ENCODE measurements around the gene NFKB1.

The NFKB1 gene

DNA sequence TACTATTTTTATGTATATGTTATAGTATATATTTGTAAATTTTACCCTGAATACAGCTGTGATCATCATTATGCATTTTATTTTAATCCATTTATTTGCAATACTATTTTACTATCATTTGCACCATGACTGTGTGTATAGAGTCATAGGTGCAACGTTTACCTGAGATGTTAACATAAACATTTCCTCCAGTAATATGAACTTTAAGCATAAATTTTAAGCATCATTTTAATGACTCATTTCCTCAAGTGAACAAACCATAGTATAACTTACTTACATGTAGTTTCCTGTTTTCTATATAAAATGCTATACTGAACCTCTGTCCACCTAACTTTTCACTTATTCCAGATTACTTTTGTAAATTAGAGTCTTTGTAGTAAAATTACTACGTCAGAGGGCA lies 92.8 kb downstream of the NFKB1 start:
- Histone ChIP-seq H3K4me2 (ENCODE audit: low read depth, low read length, poor library complexity, severe bottlenecking) (no peak overlapping the region), H3K9me2 (replicated peaks; ENCODE audit: insufficient read depth, low read length) (no peaks in the 10 kb centered on the region), H3K9me3 (ENCODE audit: insufficient read depth, low read length) (no peaks in the 10 kb centered on the region), H3K79me2 (ENCODE audit: insufficient read depth, low read length) (no peaks in the 10 kb centered on the region), H2AFZ (ENCODE audit: low read depth, low read length, severe bottlenecking) (no peak overlapping the region), H3K36me3 (ENCODE audit: low read length) (0 out of 2 replicates have a peak, but pooled peaks cover 3% of the 10 kb centered on the region), H4K20me1 (ENCODE audit: low read depth, low read length) (no peaks in the 10 kb centered on the region), H3K27ac (ENCODE audit: low read depth, low read length) (no peak overlapping the region), H3K27me3 (ENCODE audit: low read length) (no peaks in the 10 kb centered on the region), H3F3A (ENCODE audit: insufficient read depth) (no peaks in the 10 kb centered on the region), H3K9ac (ENCODE audit: low read length) (no peak overlapping the region), H3K4me3 (ENCODE audit: insufficient read depth, low read length, poor library complexity, severe bottlenecking) (no peak overlapping the region)
- TF ChIP-seq, protein P1, sequence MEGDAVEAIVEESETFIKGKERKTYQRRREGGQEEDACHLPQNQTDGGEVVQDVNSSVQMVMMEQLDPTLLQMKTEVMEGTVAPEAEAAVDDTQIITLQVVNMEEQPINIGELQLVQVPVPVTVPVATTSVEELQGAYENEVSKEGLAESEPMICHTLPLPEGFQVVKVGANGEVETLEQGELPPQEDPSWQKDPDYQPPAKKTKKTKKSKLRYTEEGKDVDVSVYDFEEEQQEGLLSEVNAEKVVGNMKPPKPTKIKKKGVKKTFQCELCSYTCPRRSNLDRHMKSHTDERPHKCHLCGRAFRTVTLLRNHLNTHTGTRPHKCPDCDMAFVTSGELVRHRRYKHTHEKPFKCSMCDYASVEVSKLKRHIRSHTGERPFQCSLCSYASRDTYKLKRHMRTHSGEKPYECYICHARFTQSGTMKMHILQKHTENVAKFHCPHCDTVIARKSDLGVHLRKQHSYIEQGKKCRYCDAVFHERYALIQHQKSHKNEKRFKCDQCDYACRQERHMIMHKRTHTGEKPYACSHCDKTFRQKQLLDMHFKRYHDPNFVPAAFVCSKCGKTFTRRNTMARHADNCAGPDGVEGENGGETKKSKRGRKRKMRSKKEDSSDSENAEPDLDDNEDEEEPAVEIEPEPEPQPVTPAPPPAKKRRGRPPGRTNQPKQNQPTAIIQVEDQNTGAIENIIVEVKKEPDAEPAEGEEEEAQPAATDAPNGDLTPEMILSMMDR (IDR thresholded peaks at IDR 0.05; ENCODE audit: insufficient read depth, low read length, poor library complexity, severe bottlenecking) = no peak
- TF ChIP-seq EZH2phosphoT487 (conservative IDR thresholded peaks at IDR 0.05; ENCODE audit: low read length) = no peak

DNA sequence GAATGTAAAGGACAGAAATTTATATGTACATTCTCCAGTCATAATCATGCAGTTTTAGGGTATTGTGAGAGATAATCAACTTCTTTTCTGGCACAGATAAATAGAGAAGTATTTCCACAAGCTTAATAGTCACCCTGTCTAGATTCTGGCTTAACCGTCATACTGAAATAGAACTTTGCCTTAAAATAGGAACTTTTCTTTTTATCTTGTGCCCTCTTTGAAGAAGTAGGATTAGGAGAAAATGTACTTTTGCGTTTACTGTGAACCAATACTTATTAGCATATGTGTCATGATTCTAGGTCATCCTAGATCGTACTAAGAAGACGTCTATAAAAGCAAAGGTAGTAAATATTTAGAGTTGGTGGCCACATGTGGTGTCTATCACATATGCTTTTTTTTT lies 95.4 kb downstream of the NFKB1 start:
- Histone ChIP-seq H3K36me3 (ENCODE audit: low read length) (0 out of 2 replicates have a peak, but pooled peaks cover 3% of the 10 kb centered on the region), H2AFZ (ENCODE audit: low read depth, low read length, severe bottlenecking) (no peak overlapping the region), H3K9ac (ENCODE audit: low read length) (no peak overlapping the region), H3K27ac (ENCODE audit: low read depth, low read length) (no peak overlapping the region), H3K4me3 (ENCODE audit: insufficient read depth, low read length, poor library complexity, severe bottlenecking) (no peak overlapping the region), H3K79me2 (ENCODE audit: insufficient read depth, low read length) (no peaks in the 10 kb centered on the region), H3K9me2 (replicated peaks; ENCODE audit: insufficient read depth, low read length) (no peaks in the 10 kb centered on the region), H3K9me3 (ENCODE audit: insufficient read depth, low read length) (no peaks in the 10 kb centered on the region), H3K4me2 (ENCODE audit: low read depth, low read length, poor library complexity, severe bottlenecking) (no peak overlapping the region), H3F3A (ENCODE audit: insufficient read depth) (no peaks in the 10 kb centered on the region), H3K27me3 (ENCODE audit: low read length) (no peaks in the 10 kb centered on the region), H4K20me1 (ENCODE audit: low read depth, low read length) (no peaks in the 10 kb centered on the region)
- TF ChIP-seq, protein P1 (IDR thresholded peaks at IDR 0.05; ENCODE audit: insufficient read depth, low read length, poor library complexity, severe bottlenecking) = no peak
- no peak for TF ChIP-seq EZH2phosphoT487 (conservative IDR thresholded peaks at IDR 0.05; ENCODE audit: low read length)

DNA sequence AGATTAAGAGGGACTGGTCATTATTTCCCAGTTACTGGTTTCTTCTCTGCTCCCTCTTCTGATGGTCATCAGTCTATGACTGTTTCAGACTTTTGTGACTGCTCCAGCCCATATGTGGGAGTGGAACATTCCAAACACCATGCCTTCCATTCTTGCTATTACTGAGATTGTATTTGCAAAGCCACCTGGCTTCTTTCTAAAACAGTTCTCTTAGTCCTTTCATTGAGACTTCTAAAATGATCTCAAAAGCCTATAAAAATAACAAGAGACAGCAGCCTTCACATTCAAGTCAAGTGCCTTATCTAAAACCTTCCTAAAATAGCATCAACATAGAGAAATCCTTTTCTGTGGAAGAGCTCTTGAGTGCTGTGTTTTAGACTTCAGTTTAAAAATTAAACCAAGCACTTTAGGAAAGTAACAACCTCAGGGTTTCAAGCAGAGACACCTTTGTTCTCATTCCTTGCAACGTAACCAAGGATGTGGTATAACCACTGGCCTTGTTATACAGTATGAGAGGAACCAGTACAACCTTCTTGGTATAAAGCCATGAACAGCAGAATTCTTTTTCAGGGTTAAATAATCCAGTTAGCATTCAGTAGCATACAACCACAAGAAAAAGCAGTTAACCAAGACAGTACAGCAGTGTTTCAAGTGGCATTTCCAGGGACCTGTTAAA lies 97.1 kb downstream of the NFKB1 start:
- Histone ChIP-seq H3F3A (ENCODE audit: insufficient read depth) (no peaks in the 10 kb centered on the region), H2AFZ (ENCODE audit: low read depth, low read length, severe bottlenecking) (no peak overlapping the region), H3K4me2 (ENCODE audit: low read depth, low read length, poor library complexity, severe bottlenecking) (no peak overlapping the region), H3K9me2 (replicated peaks; ENCODE audit: insufficient read depth, low read length) (no peaks in the 10 kb centered on the region), H4K20me1 (ENCODE audit: low read depth, low read length) (no peaks in the 10 kb centered on the region), H3K27ac (ENCODE audit: low read depth, low read length) (no peak overlapping the region), H3K9me3 (ENCODE audit: insufficient read depth, low read length) (no peaks in the 10 kb centered on the region), H3K36me3 (ENCODE audit: low read length) (0 out of 2 replicates have a peak, but pooled peaks cover 3% of the 10 kb centered on the region), H3K9ac (ENCODE audit: low read length) (no peak overlapping the region), H3K79me2 (ENCODE audit: insufficient read depth, low read length) (no peaks in the 10 kb centered on the region), H3K4me3 (ENCODE audit: insufficient read depth, low read length, poor library complexity, severe bottlenecking) (no peak overlapping the region), H3K27me3 (ENCODE audit: low read length) (no peaks in the 10 kb centered on the region)
- TF ChIP-seq, protein P1 (IDR thresholded peaks at IDR 0.05; ENCODE audit: insufficient read depth, low read length, poor library complexity, severe bottlenecking) = no peak
- TF ChIP-seq EZH2phosphoT487 (conservative IDR thresholded peaks at IDR 0.05; ENCODE audit: low read length) = no peak

Data from SU-DHL-6 (cell line).